Measurements from ENCODE around the gene ST6GALNAC6. TPM values are rescaled to one million over a fixed set of nuclear protein-coding genes. Genes with fewer than 3 reads are reported as not detected.

Gene ST6GALNAC6
- total and polyA plus RNA-seq, 7 experiments from 2014 or later = 28.3 to 125 (median 86.9) TPM

GRCh38 chr9:127897193-127897692 is 2.2 kb downstream of the ST6GALNAC6 start:
- intact Hi-C loops (cut with micrococcal nuclease) = no loop called here
- H3K36me3 ChIP-seq (ENCODE audit: control insufficient read depth in 2 of 3, insufficient read depth in 3 of 3, low read length in 3 of 3) = peaks cover 21 to 47% (median 26%) of the 10 kb centered on the region in 3 experiments
- peaks cover 25 to 48% (median 47%) of the 10 kb centered on the region in 5 donors for H3K36me3 Mint-ChIP-seq
- H3K27me3 ChIP-seq (ENCODE audit: control insufficient read depth in 2 of 2, insufficient read depth in 2 of 2, low read length in 2 of 2) = no peaks in the 10 kb centered on the region
- peak overlapping the region in 4 of 9 donors; percentile 15 to 65 (median 39) for H3K27ac Mint-ChIP-seq
- DNase-seq = peak in 1 of 9 donors; percentile 32
- H3K27ac ChIP-seq (ENCODE audit: low read depth, low read length) = peak overlapping the region; percentile 37
- ATAC-seq = peak; percentile 36
- no peaks in the 10 kb centered on the region for H3K27me3 Mint-ChIP-seq
- peaks cover 10 to 11% of the 10 kb centered on the region in 2 donors for H3K4me1 ChIP-seq (ENCODE audit: control insufficient read depth in 2 of 2, insufficient read depth in 2 of 2, low read length in 2 of 2)
- peaks cover 6 to 47% (median 29%) of the 10 kb centered on the region in 7 donors for H3K4me1 Mint-ChIP-seq
- H3K9me3 Mint-ChIP-seq = peaks cover 0 to 36% (median 10%) of the 10 kb centered on the region in 11 donors
- peak overlapping the region in 8 of 10 donors; percentile 2 to 90 (median 60) for H3K4me3 Mint-ChIP-seq
- ChIA-PET POLR2A (interaction anchor here (0.6 to 2.6 kb wide), 4 partner anchors 9 to 18 kb away, joined by 3 to 12 read pairs (median 4); no protein-coding TSS in a partner anchor), CTCF (interaction anchor here (1.2 kb wide), 1 partner anchor 25 kb away, joined by 4 read pairs; no protein-coding TSS in a partner anchor)
- H3K4me3 ChIP-seq (ENCODE audit: low read length) = no peak overlapping the region
- H3K9me3 ChIP-seq (ENCODE audit: control insufficient read depth in 2 of 3, low read length in 3 of 3) = peaks cover 0 to 23% (median 3%) of the 10 kb centered on the region in 3 experiments

DNA sequence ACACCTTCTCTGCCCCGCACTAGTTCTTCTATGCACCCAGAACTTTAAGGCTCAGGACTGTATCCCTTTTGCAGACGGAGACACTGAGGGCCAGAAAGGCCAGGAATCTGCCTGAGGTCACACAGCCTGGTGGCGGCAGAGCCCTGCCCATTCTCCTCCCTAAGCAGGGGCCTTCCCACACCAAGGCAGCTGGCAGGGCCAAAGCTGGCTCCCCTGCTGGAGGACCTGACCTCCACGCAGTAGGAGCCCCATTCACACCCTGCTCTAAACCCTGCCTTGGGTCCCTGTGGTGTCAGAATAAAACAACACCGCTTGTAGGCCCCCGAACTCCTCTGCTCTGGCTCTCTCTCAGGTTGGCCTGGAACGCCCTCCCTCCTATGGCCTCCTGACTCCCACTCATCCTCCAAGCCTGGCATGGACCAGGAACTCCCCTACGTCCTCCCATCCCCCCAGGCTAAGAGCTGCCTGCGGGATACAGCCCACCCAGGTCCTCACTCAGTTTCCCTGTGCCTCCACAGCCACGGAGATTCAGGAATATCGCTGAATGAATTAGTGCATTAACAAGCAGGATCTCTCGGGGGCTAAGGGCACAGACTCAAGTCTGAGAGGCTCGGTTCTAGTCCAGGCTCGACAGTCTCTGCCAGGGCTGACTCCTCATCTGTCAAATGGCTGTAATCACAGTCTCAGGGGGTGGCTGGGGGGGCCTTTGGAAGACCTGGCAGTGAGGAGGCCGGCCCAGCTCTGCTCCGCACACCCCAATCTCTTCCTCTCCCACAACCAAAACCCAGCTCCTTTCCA is 2.8 kb downstream of the ST6GALNAC6 start:
- H3K4me1 Mint-ChIP-seq = peaks cover 8 to 41% (median 24%) of the 10 kb centered on the region in 7 donors
- DNase-seq = peak in 1 of 9 donors; percentile 1
- Histone ChIP-seq H3K9me3 (ENCODE audit: control insufficient read depth in 2 of 3, low read length in 3 of 3) (peaks cover 0 to 23% (median 3%) of the 10 kb centered on the region in 3 experiments), H3K27me3 (ENCODE audit: control insufficient read depth in 2 of 2, insufficient read depth in 2 of 2, low read length in 2 of 2) (no peaks in the 10 kb centered on the region), H3K4me1 (ENCODE audit: control insufficient read depth in 2 of 2, insufficient read depth in 2 of 2, low read length in 2 of 2) (peaks cover 10 to 11% of the 10 kb centered on the region in 2 donors), H3K27ac (ENCODE audit: low read depth, low read length) (peak overlapping the region; percentile 35), H3K4me3 (ENCODE audit: low read length) (no peak overlapping the region), H3K36me3 (ENCODE audit: control insufficient read depth in 2 of 3, insufficient read depth in 3 of 3, low read length in 3 of 3) (peaks cover 23 to 52% (median 26%) of the 10 kb centered on the region in 3 experiments)
- ChIA-PET POLR2A (interaction anchor here (0.6 to 2.6 kb wide), 6 partner anchors 8 to 43 kb away, joined by 3 to 12 read pairs (median 4); no protein-coding TSS in a partner anchor), CTCF (interaction anchor here (1.2 kb wide), 1 partner anchor 25 kb away, joined by 4 read pairs; no protein-coding TSS in a partner anchor)
- H3K27ac Mint-ChIP-seq = peak overlapping the region in 5 of 9 donors; percentile 15 to 51 (median 34)
- peaks cover 0 to 36% (median 10%) of the 10 kb centered on the region in 11 donors for H3K9me3 Mint-ChIP-seq
- H3K27me3 Mint-ChIP-seq = no peaks in the 10 kb centered on the region
- peaks cover 25 to 51% (median 49%) of the 10 kb centered on the region in 5 donors for H3K36me3 Mint-ChIP-seq
- peak overlapping the region in 2 of 10 donors; percentile 89 to 90 for H3K4me3 Mint-ChIP-seq
- intact Hi-C loops (cut with micrococcal nuclease) = no loop called here
- ATAC-seq = no peak

- DNase-seq (peak in 1 of 9 donors; percentile 5), ATAC-seq (no peak)
- no peak overlapping the region for H3K27ac Mint-ChIP-seq
- ChIA-PET POLR2A (interaction anchor here (0.5 to 1.6 kb wide), 5 partner anchors 9 to 87 kb away, joined by 3 to 5 read pairs (median 4); no protein-coding TSS in a partner anchor), CTCF (interaction anchor here (1.2 to 1.5 kb wide), 2 partner anchors 14 to 26 kb away, joined by 4 to 5 read pairs; no protein-coding TSS in a partner anchor)
- Histone ChIP-seq H3K27ac (ENCODE audit: low read depth, low read length) (no peak overlapping the region), H3K9me3 (ENCODE audit: control insufficient read depth in 2 of 3, low read length in 3 of 3) (peaks cover 0 to 23% (median 3%) of the 10 kb centered on the region in 3 experiments), H3K27me3 (ENCODE audit: control insufficient read depth in 2 of 2, insufficient read depth in 2 of 2, low read length in 2 of 2) (no peaks in the 10 kb centered on the region), H3K4me3 (ENCODE audit: low read length) (no peak overlapping the region), H3K4me1 (ENCODE audit: control insufficient read depth in 2 of 2, insufficient read depth in 2 of 2, low read length in 2 of 2) (peaks cover 10 to 11% of the 10 kb centered on the region in 2 donors), H3K36me3 (ENCODE audit: control insufficient read depth in 2 of 3, insufficient read depth in 3 of 3, low read length in 3 of 3) (peaks cover 23 to 59% (median 26%) of the 10 kb centered on the region in 3 experiments)
- no peaks in the 10 kb centered on the region for H3K27me3 Mint-ChIP-seq
- H3K4me1 Mint-ChIP-seq = peaks cover 8 to 41% (median 23%) of the 10 kb centered on the region in 7 donors
- intact Hi-C loops (cut with micrococcal nuclease) = no loop called here
- H3K9me3 Mint-ChIP-seq = peaks cover 0 to 36% (median 10%) of the 10 kb centered on the region in 11 donors
- peaks cover 25 to 56% (median 51%) of the 10 kb centered on the region in 5 donors for H3K36me3 Mint-ChIP-seq
- peak overlapping the region in 2 of 10 donors; percentile 32 to 78 for H3K4me3 Mint-ChIP-seq
Observed at GRCh38 chr9:127895811-127896210, 3.6 kb downstream of the ST6GALNAC6 start.

DNA sequence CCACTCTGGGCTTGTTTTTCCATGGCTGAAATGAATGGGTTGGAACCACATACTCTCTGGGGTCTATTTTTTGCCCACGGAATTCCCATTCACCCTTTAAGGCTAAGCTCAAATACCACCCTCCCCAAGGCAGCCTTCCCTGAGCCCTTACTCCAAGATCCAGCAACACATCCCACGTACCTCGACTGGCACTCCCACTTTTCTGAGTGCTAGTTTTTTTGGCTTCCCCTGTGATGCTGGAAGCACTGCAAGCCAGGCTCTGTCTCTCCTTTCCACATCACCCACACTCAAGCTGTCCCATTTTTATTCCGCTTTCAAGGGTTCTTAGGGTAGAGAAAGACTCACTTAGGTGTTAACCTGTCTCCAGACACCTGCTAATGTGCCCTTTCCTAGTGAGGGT is 6.0 kb downstream of the ST6GALNAC6 start:
- no peaks in the 10 kb centered on the region for H3K27me3 Mint-ChIP-seq
- ATAC-seq (no peak), DNase-seq (no peak)
- no peak overlapping the region for H3K4me3 ChIP-seq (ENCODE audit: low read length)
- H3K9me3 Mint-ChIP-seq = peaks cover 0 to 36% (median 10%) of the 10 kb centered on the region in 11 donors
- peaks cover 6 to 30% (median 13%) of the 10 kb centered on the region in 7 donors for H3K4me1 Mint-ChIP-seq
- intact Hi-C loops (cut with micrococcal nuclease) = no loop called here
- ChIA-PET POLR2A (no interaction called here), CTCF (interaction anchor here (0.6 kb wide), 1 partner anchor 28 kb away, joined by 3 read pairs; no protein-coding TSS in a partner anchor)
- H3K4me3 Mint-ChIP-seq = peak overlapping the region in 1 of 10 donors; percentile 12
- H3K36me3 Mint-ChIP-seq = peaks cover 29 to 69% (median 56%) of the 10 kb centered on the region in 5 donors
- H3K9me3 ChIP-seq (ENCODE audit: control insufficient read depth in 2 of 3, low read length in 3 of 3) = peaks cover 0 to 23% (median 3%) of the 10 kb centered on the region in 3 experiments
- no peaks in the 10 kb centered on the region for H3K27me3 ChIP-seq (ENCODE audit: control insufficient read depth in 2 of 2, insufficient read depth in 2 of 2, low read length in 2 of 2)
- H3K27ac Mint-ChIP-seq = peak overlapping the region in 2 of 9 donors; percentile 19 to 50
- H3K27ac ChIP-seq (ENCODE audit: low read depth, low read length) = no peak overlapping the region
- H3K36me3 ChIP-seq (ENCODE audit: control insufficient read depth in 2 of 3, insufficient read depth in 3 of 3, low read length in 3 of 3) = peaks cover 23 to 80% (median 26%) of the 10 kb centered on the region in 3 experiments
- H3K4me1 ChIP-seq (ENCODE audit: control insufficient read depth in 2 of 2, insufficient read depth in 2 of 2, low read length in 2 of 2) = peaks cover 5% of the 10 kb centered on the region in 2 donors

DNA sequence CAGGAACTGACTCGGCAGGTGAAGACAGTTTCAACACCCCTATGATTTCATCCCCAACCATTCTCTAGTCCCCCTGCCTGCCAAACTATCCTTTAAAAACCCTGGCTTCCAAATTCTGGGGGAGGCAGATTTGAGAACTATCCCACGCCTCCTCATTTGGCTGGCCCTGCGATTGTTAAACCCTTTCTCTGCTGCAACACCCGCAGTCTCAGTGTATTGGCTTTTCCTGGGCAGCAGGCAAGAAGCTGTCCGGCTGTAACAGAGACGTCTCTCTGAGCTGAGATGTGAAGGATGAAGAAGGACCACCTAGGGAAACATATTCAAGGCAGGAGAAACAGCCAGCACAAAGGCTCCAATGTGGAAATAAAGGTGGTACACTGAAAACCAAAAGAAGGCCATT is 6.6 kb downstream of the ST6GALNAC6 start:
- Histone ChIP-seq H3K36me3 (ENCODE audit: control insufficient read depth in 2 of 3, insufficient read depth in 3 of 3, low read length in 3 of 3) (peaks cover 25 to 83% (median 26%) of the 10 kb centered on the region in 3 experiments), H3K27ac (ENCODE audit: low read depth, low read length) (no peak overlapping the region), H3K9me3 (ENCODE audit: control insufficient read depth in 2 of 3, low read length in 3 of 3) (peaks cover 0 to 23% (median 3%) of the 10 kb centered on the region in 3 experiments), H3K4me1 (ENCODE audit: control insufficient read depth in 2 of 2, insufficient read depth in 2 of 2, low read length in 2 of 2) (peaks cover 3 to 5% of the 10 kb centered on the region in 2 donors), H3K4me3 (ENCODE audit: low read length) (no peak overlapping the region), H3K27me3 (ENCODE audit: control insufficient read depth in 2 of 2, insufficient read depth in 2 of 2, low read length in 2 of 2) (no peaks in the 10 kb centered on the region)
- POLR2A ChIA-PET = no interaction called here
- Mint-ChIP-seq H3K27ac (peak overlapping the region in 5 of 9 donors; percentile 4 to 50 (median 43)), H3K36me3 (peaks cover 29 to 72% (median 56%) of the 10 kb centered on the region in 5 donors), H3K9me3 (peaks cover 0 to 36% (median 10%) of the 10 kb centered on the region in 11 donors), H3K4me1 (peaks cover 2 to 26% (median 11%) of the 10 kb centered on the region in 7 donors), H3K4me3 (no peak overlapping the region), H3K27me3 (no peaks in the 10 kb centered on the region)
- ATAC-seq (no peak), DNase-seq (no peak)
- intact Hi-C loops (cut with micrococcal nuclease) = no loop called here
- CTCF ChIA-PET = no interaction called here

DNA sequence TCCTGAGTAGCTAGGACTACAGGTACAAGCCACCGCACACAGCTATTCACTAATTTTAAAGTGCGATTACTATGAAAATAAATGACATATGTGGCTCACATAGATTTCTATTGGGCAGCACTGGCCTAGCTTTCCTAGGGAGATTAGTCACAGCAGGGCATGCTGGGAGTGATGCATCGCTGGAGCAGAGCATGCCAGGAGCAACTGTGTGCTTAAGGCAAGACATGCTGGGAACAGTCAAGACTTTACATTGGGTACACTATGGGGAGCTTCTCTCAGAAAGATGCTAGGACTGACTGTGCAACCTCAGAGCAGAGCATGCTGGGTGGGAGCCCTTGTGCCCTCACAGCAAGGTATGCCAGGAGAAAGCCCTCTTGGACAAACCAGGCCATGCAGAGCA is 9.3 kb downstream of the ST6GALNAC6 start:
- no peak overlapping the region for H3K4me3 Mint-ChIP-seq
- H3K27ac ChIP-seq (ENCODE audit: low read depth, low read length) = no peak overlapping the region
- POLR2A ChIA-PET = interaction anchor here (0.9 to 1.4 kb wide), 3 partner anchors 12 to 27 kb away, joined by 3 to 4 read pairs (median 4); partner anchors contain the start of gene ST6GALNAC4
- H3K27me3 ChIP-seq (ENCODE audit: control insufficient read depth in 2 of 2, insufficient read depth in 2 of 2, low read length in 2 of 2) = no peaks in the 10 kb centered on the region
- peaks cover 0 to 25% (median 7%) of the 10 kb centered on the region in 11 donors for H3K9me3 Mint-ChIP-seq
- H3K36me3 ChIP-seq (ENCODE audit: control insufficient read depth in 2 of 3, insufficient read depth in 3 of 3, low read length in 3 of 3) = peaks cover 31 to 92% (median 35%) of the 10 kb centered on the region in 3 experiments
- no peak for ATAC-seq
- peaks cover 0 to 19% (median 10%) of the 10 kb centered on the region in 7 donors for H3K4me1 Mint-ChIP-seq
- H3K27ac Mint-ChIP-seq = peak overlapping the region in 3 of 9 donors; percentile 33 to 83 (median 58)
- intact Hi-C loops (cut with micrococcal nuclease) = no loop called here
- no peaks in the 10 kb centered on the region for H3K27me3 Mint-ChIP-seq
- H3K4me1 ChIP-seq (ENCODE audit: control insufficient read depth in 2 of 2, insufficient read depth in 2 of 2, low read length in 2 of 2) = no peaks in the 10 kb centered on the region
- peaks cover 33 to 69% (median 40%) of the 10 kb centered on the region in 5 donors for H3K36me3 Mint-ChIP-seq
- H3K4me3 ChIP-seq (ENCODE audit: low read length) = no peak overlapping the region
- no peak for DNase-seq
- CTCF ChIA-PET = interaction anchor here (0.6 to 1.5 kb wide), 3 partner anchors 9 to 155 kb away, joined by 3 to 5 read pairs (median 3); partner anchors contain the start of genes ST6GALNAC6 and TOR2A
- H3K9me3 ChIP-seq (ENCODE audit: control insufficient read depth in 2 of 3, low read length in 3 of 3) = peaks cover 0 to 14% (median 3%) of the 10 kb centered on the region in 3 experiments

Measured in naive thymus-derived CD4-positive, alpha-beta T cell (primary cell).